ENCODE measurements around the gene PIK3C2A. TPM values are rescaled to one million over a fixed set of nuclear protein-coding genes. Genes with fewer than 3 reads are reported as not detected.

PIK3C2A gene
- total RNA-seq, 1 donor from 2014 or later, result 63.1 TPM

DNA sequence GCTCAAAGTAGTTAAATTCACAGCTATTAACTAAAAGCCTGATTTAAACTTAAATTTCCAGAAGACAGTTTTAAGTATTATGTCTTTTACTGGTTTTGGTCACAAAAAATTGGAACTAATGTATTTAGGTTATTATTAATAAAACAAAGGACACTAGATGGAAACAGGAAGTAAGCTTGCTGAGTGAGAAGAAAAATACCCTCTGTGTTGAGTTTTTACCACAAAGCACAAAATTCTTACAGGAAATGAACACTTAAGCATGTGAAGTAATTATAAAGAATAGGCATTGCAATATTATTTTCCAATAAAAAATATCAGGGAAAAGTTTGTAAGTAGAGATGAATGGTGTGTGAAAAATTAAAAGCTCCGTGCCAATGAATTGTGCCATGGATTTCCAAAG is 46.3 kb downstream of the PIK3C2A start:
- Mint-ChIP-seq H3K27ac (ENCODE audit: unreplicated experiment) (peak overlapping the region; percentile 12), H3K27me3 (ENCODE audit: unreplicated experiment) (no peaks in the 10 kb centered on the region), H3K36me3 (ENCODE audit: unreplicated experiment) (peaks cover 2% of the 10 kb centered on the region), H3K4me3 (ENCODE audit: unreplicated experiment) (no peak overlapping the region), H3K9me3 (ENCODE audit: unreplicated experiment) (no peaks in the 10 kb centered on the region), H3K4me1 (ENCODE audit: unreplicated experiment) (peaks cover 44% of the 10 kb centered on the region)
- DNase-seq (ENCODE audit: extremely low spot score, unreplicated experiment), result no peak
- TF ChIP-seq, protein P1, sequence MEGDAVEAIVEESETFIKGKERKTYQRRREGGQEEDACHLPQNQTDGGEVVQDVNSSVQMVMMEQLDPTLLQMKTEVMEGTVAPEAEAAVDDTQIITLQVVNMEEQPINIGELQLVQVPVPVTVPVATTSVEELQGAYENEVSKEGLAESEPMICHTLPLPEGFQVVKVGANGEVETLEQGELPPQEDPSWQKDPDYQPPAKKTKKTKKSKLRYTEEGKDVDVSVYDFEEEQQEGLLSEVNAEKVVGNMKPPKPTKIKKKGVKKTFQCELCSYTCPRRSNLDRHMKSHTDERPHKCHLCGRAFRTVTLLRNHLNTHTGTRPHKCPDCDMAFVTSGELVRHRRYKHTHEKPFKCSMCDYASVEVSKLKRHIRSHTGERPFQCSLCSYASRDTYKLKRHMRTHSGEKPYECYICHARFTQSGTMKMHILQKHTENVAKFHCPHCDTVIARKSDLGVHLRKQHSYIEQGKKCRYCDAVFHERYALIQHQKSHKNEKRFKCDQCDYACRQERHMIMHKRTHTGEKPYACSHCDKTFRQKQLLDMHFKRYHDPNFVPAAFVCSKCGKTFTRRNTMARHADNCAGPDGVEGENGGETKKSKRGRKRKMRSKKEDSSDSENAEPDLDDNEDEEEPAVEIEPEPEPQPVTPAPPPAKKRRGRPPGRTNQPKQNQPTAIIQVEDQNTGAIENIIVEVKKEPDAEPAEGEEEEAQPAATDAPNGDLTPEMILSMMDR (IDR thresholded peaks at IDR 0.05), result no peak

DNA sequence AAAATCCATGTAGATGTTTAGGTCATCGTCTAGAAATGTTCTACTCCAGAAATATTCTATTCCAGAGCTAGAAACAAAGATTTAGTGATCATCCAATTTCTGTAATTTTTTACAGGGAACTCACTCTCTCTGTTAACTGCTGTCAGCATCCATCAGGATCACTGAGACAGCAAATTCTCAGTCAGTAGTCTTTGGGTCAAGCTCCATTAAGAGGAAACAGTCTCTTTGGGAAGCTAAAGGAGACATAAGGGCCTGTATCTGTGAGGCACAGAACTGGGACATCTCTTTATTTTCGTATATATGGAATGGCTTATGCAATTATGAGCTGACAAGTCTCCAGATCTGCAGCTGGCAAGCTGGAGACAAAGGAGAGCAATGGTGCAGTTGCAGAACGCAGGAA is 48.3 kb downstream of the PIK3C2A start:
- H3K36me3 Mint-ChIP-seq (ENCODE audit: unreplicated experiment), result peaks cover 10% of the 10 kb centered on the region
- H3K4me3 Mint-ChIP-seq (ENCODE audit: unreplicated experiment), result no peak overlapping the region
- DNase-seq (ENCODE audit: extremely low spot score, unreplicated experiment), result no peak
- no peaks in the 10 kb centered on the region for H3K9me3 Mint-ChIP-seq (ENCODE audit: unreplicated experiment)
- H3K27ac Mint-ChIP-seq (ENCODE audit: unreplicated experiment), result no peak overlapping the region
- TF ChIP-seq, protein P1 (IDR thresholded peaks at IDR 0.05), result no peak
- peaks cover 31% of the 10 kb centered on the region for H3K4me1 Mint-ChIP-seq (ENCODE audit: unreplicated experiment)
- no peaks in the 10 kb centered on the region for H3K27me3 Mint-ChIP-seq (ENCODE audit: unreplicated experiment)

Other genes with a start within 250 kb of the PIK3C2A start
- 14.9 and 15.6 TPM in 2 replicates for gene PLEKHA7, start 193.6 kb downstream of the PIK3C2A start, total RNA-seq
- 981 and 1,003 TPM in 2 replicates for gene RPS13, start 130.3 kb downstream of the PIK3C2A start, total RNA-seq
- gene NUCB2, start 68.8 kb upstream of the PIK3C2A start, total RNA-seq, result 78.8 and 82.7 TPM in 2 replicates
- gene NCR3LG1, start 143.8 kb upstream of the PIK3C2A start, total RNA-seq, result 7.5 and 9.0 TPM in 2 replicates
- gene KCNJ11, start 180.7 kb upstream of the PIK3C2A start, total RNA-seq, result not detected in 2 replicates